PC-9 (cell line): ENCODE results near the gene C10orf120. TPM values are rescaled to one million over a fixed set of nuclear protein-coding genes. Genes with fewer than 3 reads are reported as not detected.

Experiments used
- BruUV-seq: library from RNA; stranded (reverse); fragments of 400-500 nt; replicated peaks from 2 replicates; lab custom pipeline; 2021; lab: Mats Ljungman, UMichigan
- CTCF ChIA-PET: fragments of 300-600 bp; sonication (Branson Sonifier 250); formaldehyde crosslinking; loops from one replicate; lab custom pipeline; 2022; ENCODE audit warnings: antibody characterized with exemption; lab: Charles Lee
- POLR2A ChIA-PET: fragments of 300-600 bp; sonication (Branson Sonifier 250); formaldehyde crosslinking; loops from one replicate; lab custom pipeline; 2022; ENCODE audit warnings: antibody characterized with exemption; ENCODE audit not compliant: unreplicated experiment; lab: Charles Lee
- DNase-seq, 2 experiments: peaks; one replicate each; pipeline versions ENCODE4 v3.0.0 to v3.0.0-alpha.2; 2015 to 2022; ENCODE audit warnings: mixed read lengths in 1 of 2
- H2AFZ ChIP-seq: fragments of 200-600 bp; sonication (generic); 2 replicates; pipeline ENCODE4 v1.8.1; 2017; ENCODE audit warnings: antibody characterized with exemption
- H3F3A ChIP-seq: fragments of 200-600 bp; sonication (generic); 2 replicates; pipeline ENCODE4 v1.8.1; 2017; ENCODE audit warnings: antibody characterized with exemption, mild to moderate bottlenecking, low read depth; ENCODE audit not compliant: insufficient read depth
- H3K27ac ChIP-seq: fragments of 200-600 bp; sonication (generic); 2 replicates; pipeline ENCODE4 v1.6.1; 2016; ENCODE audit warnings: mixed run types
- H3K27me3 ChIP-seq: fragments of 200-600 bp; sonication (generic); 2 replicates; pipeline ENCODE4 v1.6.1; 2016; ENCODE audit warnings: low read depth, mixed run types; ENCODE audit not compliant: insufficient read depth
- H3K36me3 ChIP-seq: fragments of 200-600 bp; sonication (generic); 2 replicates; pipeline ENCODE4 v1.6.1; 2016; ENCODE audit warnings: low read depth, mixed run types
- H3K4me1 ChIP-seq: fragments of 200-600 bp; sonication (generic); replicated peaks from 2 replicates; pipeline ENCODE4 v1.6.1; 2016; ENCODE audit warnings: mixed run types; ENCODE audit not compliant: insufficient read depth
- H3K4me2 ChIP-seq: fragments of 200-600 bp; sonication (generic); 2 replicates; pipeline ENCODE4 v1.6.1; 2017; ENCODE audit warnings: mixed run types
- H3K4me3 ChIP-seq: fragments of 200-600 bp; sonication (generic); 2 replicates; pipeline ENCODE4 v1.6.1; 2016; ENCODE audit warnings: mixed run types
- H3K79me2 ChIP-seq: fragments of 200-600 bp; sonication (generic); 2 replicates; pipeline ENCODE4 v1.6.1; 2017; ENCODE audit warnings: low read depth, mixed run types
- H3K9me2 ChIP-seq: fragments of 200-600 bp; sonication (generic); 2 replicates; pipeline ENCODE4 v1.8.1; 2017; ENCODE audit warnings: mild to moderate bottlenecking; ENCODE audit not compliant: insufficient read depth
- H3K9me3 ChIP-seq: fragments of 200-600 bp; sonication (generic); 2 replicates; pipeline ENCODE4 v1.8.1; 2016; ENCODE audit warnings: low read depth; ENCODE audit not compliant: insufficient read depth
- H4K20me1 ChIP-seq: fragments of 200-600 bp; sonication (generic); 2 replicates; pipeline ENCODE4 v1.8.1; 2017; ENCODE audit not compliant: insufficient read depth
- EZH2 ChIP-seq: fragments of 200-600 bp; sonication (generic); IDR thresholded peaks from 2 replicates; pipeline ENCODE4 v1.8.0; 2017; ENCODE audit warnings: antibody characterized with exemption, low read depth
- intact Hi-C: fragments of 100-400 bp; cut with micrococcal nuclease; formaldehyde crosslinking; loops from one replicate; pipeline ENCODE4 v1.10.0; 2022; ENCODE audit not compliant: unreplicated experiment
- total RNA-seq: library from RNA; stranded (reverse); gene quantifications from 2 replicates; pipeline ENCODE4 v1.2.3, GENCODE V29; 2021
- TF ChIP-seq, protein P1 (sequence below): fragments of 200-600 bp; sonication (generic); conservative IDR thresholded peaks from 2 replicates; pipeline ENCODE4 v1.6.1; 2017; ENCODE audit warnings: mixed run types, antibody characterized with exemption, mild to moderate bottlenecking, moderate library complexity

Gene C10orf120
- total RNA-seq, 1 experiment from 2014 or later = not detected

DNA sequence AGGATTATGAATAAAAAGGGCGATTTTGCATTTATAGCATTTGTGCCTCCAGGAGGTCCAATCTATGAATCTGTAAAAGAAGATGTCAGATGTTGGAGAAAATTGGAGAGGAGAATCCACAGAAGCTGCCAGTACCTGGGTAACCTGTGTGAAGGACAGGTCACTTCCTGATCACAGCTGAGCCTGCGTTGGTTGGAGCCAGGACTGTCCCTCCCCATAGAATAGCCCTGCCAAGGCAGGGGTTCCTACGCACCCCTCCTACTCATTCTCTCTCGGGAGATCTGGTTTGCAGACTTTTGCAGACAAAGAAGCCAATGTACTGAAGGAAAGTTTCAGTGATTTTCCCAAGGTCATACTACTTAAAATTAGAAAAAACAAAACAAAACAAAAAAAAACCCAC, 10.3 kb upstream of the C10orf120 start:
- intact Hi-C loops = loop anchor here (10.0 kb wide), 2 partner anchors 145 to 275 kb away; partner anchors contain the start of gene DMBT1
- Histone ChIP-seq H3K36me3 (no peaks in the 10 kb centered on the region), H3K79me2 (no peaks in the 10 kb centered on the region), H3K9me3 (no peaks in the 10 kb centered on the region), H3K27ac (no peak overlapping the region), H4K20me1 (no peaks in the 10 kb centered on the region), H3K27me3 (peaks cover 17% of the 10 kb centered on the region; the same call in 1 of the 2 replicates), H3K9me2 (no peaks in the 10 kb centered on the region), H3K4me3 (no peak overlapping the region), H3F3A (no peaks in the 10 kb centered on the region), H3K4me2 (no peak overlapping the region), H2AFZ (no peak overlapping the region), H3K4me1 (no peaks in the 10 kb centered on the region)
- ChIA-PET POLR2A (no interaction called here), CTCF (no interaction called here)
- no TSS peak for BruUV-seq
- TF ChIP-seq, protein P1, sequence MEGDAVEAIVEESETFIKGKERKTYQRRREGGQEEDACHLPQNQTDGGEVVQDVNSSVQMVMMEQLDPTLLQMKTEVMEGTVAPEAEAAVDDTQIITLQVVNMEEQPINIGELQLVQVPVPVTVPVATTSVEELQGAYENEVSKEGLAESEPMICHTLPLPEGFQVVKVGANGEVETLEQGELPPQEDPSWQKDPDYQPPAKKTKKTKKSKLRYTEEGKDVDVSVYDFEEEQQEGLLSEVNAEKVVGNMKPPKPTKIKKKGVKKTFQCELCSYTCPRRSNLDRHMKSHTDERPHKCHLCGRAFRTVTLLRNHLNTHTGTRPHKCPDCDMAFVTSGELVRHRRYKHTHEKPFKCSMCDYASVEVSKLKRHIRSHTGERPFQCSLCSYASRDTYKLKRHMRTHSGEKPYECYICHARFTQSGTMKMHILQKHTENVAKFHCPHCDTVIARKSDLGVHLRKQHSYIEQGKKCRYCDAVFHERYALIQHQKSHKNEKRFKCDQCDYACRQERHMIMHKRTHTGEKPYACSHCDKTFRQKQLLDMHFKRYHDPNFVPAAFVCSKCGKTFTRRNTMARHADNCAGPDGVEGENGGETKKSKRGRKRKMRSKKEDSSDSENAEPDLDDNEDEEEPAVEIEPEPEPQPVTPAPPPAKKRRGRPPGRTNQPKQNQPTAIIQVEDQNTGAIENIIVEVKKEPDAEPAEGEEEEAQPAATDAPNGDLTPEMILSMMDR = no peak
- DNase-seq = no peak

DNA sequence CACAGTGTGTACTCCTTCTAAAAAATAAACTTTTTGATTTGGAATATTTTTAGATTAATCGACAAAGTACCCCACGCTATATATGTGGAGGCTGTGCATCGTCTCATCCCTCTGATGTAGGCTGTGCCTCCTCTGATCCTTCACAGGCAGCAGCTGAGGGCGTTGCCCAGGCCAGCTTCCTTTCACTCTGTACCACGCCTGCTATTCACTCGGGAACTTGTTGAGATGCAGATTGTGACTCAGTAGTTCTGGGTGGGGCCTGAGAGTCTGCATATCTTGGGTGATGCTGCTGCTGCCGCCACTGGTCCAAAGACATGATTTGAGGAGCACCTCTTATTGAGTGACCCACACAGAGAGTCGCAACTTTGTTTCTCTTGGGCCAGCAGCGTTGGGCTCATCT, 7.9 kb upstream of the C10orf120 start:
- Histone ChIP-seq H3F3A (no peaks in the 10 kb centered on the region), H3K27ac (no peak overlapping the region), H3K4me3 (no peak overlapping the region), H3K79me2 (no peaks in the 10 kb centered on the region), H3K27me3 (no peaks in the 10 kb centered on the region), H3K36me3 (no peaks in the 10 kb centered on the region), H3K9me2 (no peaks in the 10 kb centered on the region), H3K9me3 (no peaks in the 10 kb centered on the region), H2AFZ (no peak overlapping the region), H4K20me1 (no peaks in the 10 kb centered on the region), H3K4me2 (no peak overlapping the region), H3K4me1 (no peaks in the 10 kb centered on the region)
- DNase-seq = no peak
- POLR2A ChIA-PET = no interaction called here
- no TSS peak for BruUV-seq
- intact Hi-C loops = loop anchor here (10.0 kb wide), 2 partner anchors 143 to 273 kb away; partner anchors contain the start of gene DMBT1
- no peak for TF ChIP-seq EZH2
- TF ChIP-seq, protein P1 = no peak
- CTCF ChIA-PET = no interaction called here

DNA sequence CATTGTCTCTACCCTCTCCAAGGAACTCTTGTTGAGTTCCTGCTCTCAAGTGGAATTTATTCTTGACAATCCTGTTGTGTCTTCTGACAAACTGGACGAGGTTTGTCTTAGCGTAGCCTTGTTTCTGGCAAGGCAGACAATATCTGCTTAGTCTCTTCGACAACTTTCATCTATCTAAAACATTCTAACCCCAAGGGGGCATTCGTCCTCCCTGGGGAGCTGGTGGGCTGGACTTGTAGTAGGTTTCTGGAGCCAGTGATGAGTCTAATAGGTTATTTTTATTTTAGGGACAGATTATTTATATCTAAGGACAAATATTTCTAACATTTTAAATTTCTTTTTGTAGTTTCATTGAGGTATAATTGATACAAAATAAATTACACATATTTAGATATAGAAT, 7.3 kb upstream of the C10orf120 start:
- ChIA-PET CTCF (no interaction called here), POLR2A (no interaction called here)
- Histone ChIP-seq H3K79me2 (no peaks in the 10 kb centered on the region), H2AFZ (no peak overlapping the region), H3K9me3 (no peaks in the 10 kb centered on the region), H4K20me1 (no peaks in the 10 kb centered on the region), H3F3A (no peaks in the 10 kb centered on the region), H3K4me2 (no peak overlapping the region), H3K9me2 (no peaks in the 10 kb centered on the region), H3K27ac (no peak overlapping the region), H3K36me3 (no peaks in the 10 kb centered on the region), H3K4me1 (no peaks in the 10 kb centered on the region), H3K27me3 (no peaks in the 10 kb centered on the region), H3K4me3 (no peak overlapping the region)
- no TSS peak for BruUV-seq
- TF ChIP-seq, protein P1 = no peak
- TF ChIP-seq EZH2 = no peak
- intact Hi-C loops = loop anchor here (10.0 kb wide), 2 partner anchors 142 to 272 kb away; partner anchors contain the start of gene DMBT1
- no peak for DNase-seq
